GM23248 (cell line): Measurements from ENCODE around the gene BCL11B. TPM values are rescaled to one million over a fixed set of nuclear protein-coding genes. Genes with fewer than 3 reads are reported as not detected.

Experiments used
- DNase-seq: peaks from one replicate; pipeline ENCODE4 v3.0.0-alpha.2; 2015
- H2AFZ ChIP-seq: fragments of 200-600 bp; sonication (generic); 2 replicates; pipeline ENCODE4 v1.6.1; 2016; ENCODE audit warnings: antibody characterized with exemption
- H3F3A ChIP-seq: fragments of 200-600 bp; sonication (generic); 2 replicates; pipeline ENCODE4 v1.6.1; 2016; ENCODE audit warnings: mild to moderate bottlenecking, antibody characterized with exemption, mixed run types; ENCODE audit not compliant: insufficient read depth
- H3K27ac ChIP-seq: fragments of 200-600 bp; sonication (generic); 2 replicates; pipeline ENCODE4 v1.5.1; 2016; ENCODE audit warnings: mild to moderate bottlenecking
- H3K27me3 ChIP-seq: fragments of 200-600 bp; sonication (generic); replicated peaks from 2 replicates; pipeline ENCODE4 v1.6.1; 2016; ENCODE audit warnings: mild to moderate bottlenecking; ENCODE audit not compliant: insufficient read depth
- H3K36me3 ChIP-seq: fragments of 200-600 bp; sonication (generic); 2 replicates; pipeline ENCODE4 v1.6.1; 2016; ENCODE audit warnings: low read depth, mild to moderate bottlenecking
- H3K4me1 ChIP-seq: fragments of 200-600 bp; sonication (generic); 2 replicates; pipeline ENCODE4 v1.6.1; 2016; ENCODE audit warnings: mild to moderate bottlenecking; ENCODE audit not compliant: insufficient read depth
- H3K4me2 ChIP-seq: fragments of 200-600 bp; sonication (generic); one replicate; pipeline ENCODE4 v1.6.1; 2016; ENCODE audit warnings: mild to moderate bottlenecking; ENCODE audit not compliant: unreplicated experiment
- H3K4me3 ChIP-seq: fragments of 200-600 bp; sonication (generic); 2 replicates; pipeline ENCODE4 v1.5.1; 2016; ENCODE audit warnings: mild to moderate bottlenecking
- H3K79me2 ChIP-seq: fragments of 200-600 bp; sonication (generic); 2 replicates; pipeline ENCODE4 v1.6.1; 2016; ENCODE audit warnings: mild to moderate bottlenecking; ENCODE audit not compliant: insufficient read depth
- H3K9ac ChIP-seq: fragments of 200-600 bp; sonication (generic); 2 replicates; pipeline ENCODE4 v1.6.1; 2016; ENCODE audit warnings: mild to moderate bottlenecking
- H3K9me2 ChIP-seq: fragments of 200-600 bp; sonication (generic); 2 replicates; pipeline ENCODE4 v1.6.1; 2016; ENCODE audit warnings: mixed run types, mild to moderate bottlenecking, moderate library complexity; ENCODE audit not compliant: insufficient read depth
- H3K9me3 ChIP-seq: fragments of 200-600 bp; sonication (generic); one replicate; pipeline ENCODE4 v1.6.1; 2017; ENCODE audit warnings: low read depth
- H4K20me1 ChIP-seq: fragments of 200-600 bp; sonication (generic); 2 replicates; pipeline ENCODE4 v1.6.0; 2016; ENCODE audit not compliant: insufficient read depth
- EZH2 ChIP-seq: fragments of 200-600 bp; sonication (generic); IDR thresholded peaks from 2 replicates; pipeline ENCODE4 v1.6.1; 2018; ENCODE audit warnings: antibody characterized with exemption, mild to moderate bottlenecking; ENCODE audit not compliant: insufficient read depth, poor library complexity, severe bottlenecking
- EZH2phosphoT487 ChIP-seq: fragments of 200-600 bp; sonication (generic); IDR thresholded peaks from 2 replicates; pipeline ENCODE4 v1.6.1; 2018; ENCODE audit warnings: antibody characterized with exemption, moderate library complexity, mild to moderate bottlenecking, low read depth; ENCODE audit not compliant: insufficient read depth
- WGBS, 2 experiments: methylation state at CpG; one replicate each; pipeline ENCODE4 v1.1.6; 2015 to 2017; ENCODE audit warnings: low lambda C conversion rate in 2 of 2, low coverage in 1 of 2; ENCODE audit errors: missing lambda C conversion rate in 2 of 2; 5-methylcytosine and 5-hydroxymethylcytosine counted together
- in situ Hi-C: fragments of 300-500 bp; cut with MboI; formaldehyde crosslinking; loops from 2 replicates; pipeline ENCODE4 v1.15.0; 2020
- polyA plus RNA-seq: library from polyadenylated mRNA; unstranded; fragments of >200 nt; fragmentation: Nextera tagmentation; extraction: Ambion mirVana; gene quantifications from 2 replicates; pipeline ENCODE4 v1.2.1, GENCODE V29; 2016
- total RNA-seq: library from RNA; depleted of rRNA; stranded (reverse); fragments of >200 nt; shearing (Covaris generic); gene quantifications from 2 replicates; pipeline ENCODE4 v1.2.3, GENCODE V29; 2014

BCL11B gene
- total and polyA plus RNA-seq, 2 experiments from 2014 or later: not detected

DNA sequence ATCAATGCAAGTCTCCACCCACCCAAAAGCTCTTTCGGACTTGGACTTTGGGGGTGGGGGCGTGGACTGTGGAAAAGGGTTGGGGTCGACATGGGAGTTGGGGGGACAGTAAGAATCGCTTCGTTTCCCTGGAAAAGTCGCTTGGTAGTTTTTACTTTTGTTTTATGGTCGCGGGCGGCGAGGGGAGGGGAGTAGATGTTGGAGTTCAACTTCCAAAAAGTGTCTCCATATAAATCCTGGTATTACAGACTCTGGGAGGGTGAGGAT is 568 bp upstream of the BCL11B start:
- TF ChIP-seq EZH2phosphoT487 (no peak), EZH2 (peak; percentile 30)
- H3K4me1 ChIP-seq: peaks cover 13% of the 10 kb centered on the region; the same call in 1 of the 2 replicates
- no peaks in the 10 kb centered on the region for H3K36me3 ChIP-seq
- no peak overlapping the region for H3K9ac ChIP-seq
- H3F3A ChIP-seq: no peaks in the 10 kb centered on the region; the same call in 1 of the 2 replicates
- 2 to 4% methylated on average over 10 of the region's 10 CpGs for WGBS, 2 experiments
- H4K20me1 ChIP-seq: no peaks in the 10 kb centered on the region
- DNase-seq: no peak
- H3K9me2 ChIP-seq: no peaks in the 10 kb centered on the region
- peak overlapping the region; percentile 70 for H3K4me3 ChIP-seq
- H3K79me2 ChIP-seq: no peaks in the 10 kb centered on the region
- H3K4me2 ChIP-seq: peak overlapping the region; percentile 77
- H3K27ac ChIP-seq: no peak overlapping the region
- in situ Hi-C loops: loop anchor here (25.0 kb wide), 1 partner anchor 1135 kb away; no protein-coding TSS in a partner anchor
- peaks cover 79% of the 10 kb centered on the region for H3K27me3 ChIP-seq
- H2AFZ ChIP-seq: no peak overlapping the region
- H3K9me3 ChIP-seq: no peaks in the 10 kb centered on the region

DNA sequence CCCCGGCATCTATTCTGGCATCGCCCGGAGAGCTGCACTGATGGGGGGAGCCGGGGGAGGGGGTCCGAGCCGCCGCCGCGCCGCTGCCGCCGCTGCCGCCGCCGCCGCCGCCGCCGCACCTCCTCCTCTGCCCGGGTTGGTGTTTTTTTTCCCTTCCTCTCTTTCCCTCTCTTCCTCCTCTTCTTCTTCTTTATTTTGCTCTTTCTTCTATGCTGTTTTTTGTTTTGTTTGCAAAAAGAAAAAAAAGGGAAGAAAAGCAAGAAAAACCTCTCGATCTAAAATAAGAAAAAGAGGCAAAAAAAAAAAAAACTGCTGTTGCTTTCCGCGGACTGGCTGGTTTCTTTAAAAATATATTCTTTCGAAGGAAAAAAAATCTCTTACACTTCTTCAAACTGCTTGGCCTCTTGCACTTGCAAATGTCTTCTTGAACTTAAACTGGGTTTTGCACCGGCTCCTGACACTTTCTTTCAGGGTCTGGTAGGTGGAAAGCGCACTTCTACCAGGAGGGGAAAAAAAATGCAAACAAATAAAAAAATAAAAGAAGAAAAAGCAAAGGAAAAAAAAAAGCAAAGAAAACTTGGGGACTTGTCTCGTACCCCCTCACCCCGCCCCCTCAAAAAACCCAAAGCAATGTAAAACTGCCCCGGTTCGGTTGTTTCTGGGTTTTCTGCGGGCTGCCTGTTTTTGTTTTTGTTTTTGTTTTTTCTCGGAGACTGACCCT is 616 bp downstream of the BCL11B start:
- DNase-seq: no peak
- H3K27me3 ChIP-seq: peaks cover 85% of the 10 kb centered on the region
- no peaks in the 10 kb centered on the region for H3K36me3 ChIP-seq
- peak overlapping the region; percentile 73 for H2AFZ ChIP-seq
- WGBS, 2 experiments: 1% methylated on average over 15 to 32 of the region's 32 CpGs
- peak overlapping the region; percentile 77 for H3K4me2 ChIP-seq
- H3K27ac ChIP-seq: no peak overlapping the region
- peaks cover 13% of the 10 kb centered on the region; the same call in 1 of the 2 replicates for H3K4me1 ChIP-seq
- H3K4me3 ChIP-seq: peak overlapping the region; percentile 70
- peak; percentile 96 for TF ChIP-seq EZH2
- peak; percentile 84; the same call in 1 of the 2 replicates for TF ChIP-seq EZH2phosphoT487
- no peak overlapping the region; the same call in 1 of the 2 replicates for H3K9ac ChIP-seq
- in situ Hi-C loops: loop anchor here (25.0 kb wide), 1 partner anchor 1134 kb away; no protein-coding TSS in a partner anchor
- no peaks in the 10 kb centered on the region for H3K79me2 ChIP-seq
- H4K20me1 ChIP-seq: no peaks in the 10 kb centered on the region
- no peaks in the 10 kb centered on the region for H3K9me3 ChIP-seq
- H3F3A ChIP-seq: no peaks in the 10 kb centered on the region; the same call in 1 of the 2 replicates
- H3K9me2 ChIP-seq: no peaks in the 10 kb centered on the region

- Histone ChIP-seq H3K36me3 (no peaks in the 10 kb centered on the region), H3K79me2 (no peaks in the 10 kb centered on the region), H3K27ac (no peak overlapping the region), H3K4me2 (peak overlapping the region; percentile 77), H3K9me3 (no peaks in the 10 kb centered on the region), H3K9ac (no peak overlapping the region), H3K4me3 (peak overlapping the region; percentile 70; the same call in 1 of the 2 replicates), H2AFZ (no peak overlapping the region), H3K27me3 (peaks cover 86% of the 10 kb centered on the region), H3K9me2 (no peaks in the 10 kb centered on the region), H3K4me1 (peaks cover 13% of the 10 kb centered on the region; the same call in 1 of the 2 replicates), H3F3A (no peaks in the 10 kb centered on the region; the same call in 1 of the 2 replicates), H4K20me1 (no peaks in the 10 kb centered on the region)
- DNase-seq: peak; percentile 9
- in situ Hi-C loops: loop anchor here (25.0 kb wide), 1 partner anchor 1133 kb away; no protein-coding TSS in a partner anchor
- TF ChIP-seq EZH2phosphoT487 (no peak), EZH2 (no peak)
- WGBS, 2 experiments: 2% methylated on average over 49 to 73 of the region's 80 CpGs
Measured at GRCh38 chr14:99270458-99271220, 1.4 kb downstream of the BCL11B start.
